ENCODE measurements around the gene CCDC18. TPM values are rescaled to one million over a fixed set of nuclear protein-coding genes. Genes with fewer than 3 reads are reported as not detected.
"Not testable (repeated sequence)": the region's sequence is repeated elsewhere in the genome, so short reads cannot be mapped to it uniquely, and the experiment has no call there.

Gene CCDC18
- total and polyA plus RNA-seq, 7 experiments from 2014 or later = 3.4 to 13.7 (median 8.5) TPM

DNA sequence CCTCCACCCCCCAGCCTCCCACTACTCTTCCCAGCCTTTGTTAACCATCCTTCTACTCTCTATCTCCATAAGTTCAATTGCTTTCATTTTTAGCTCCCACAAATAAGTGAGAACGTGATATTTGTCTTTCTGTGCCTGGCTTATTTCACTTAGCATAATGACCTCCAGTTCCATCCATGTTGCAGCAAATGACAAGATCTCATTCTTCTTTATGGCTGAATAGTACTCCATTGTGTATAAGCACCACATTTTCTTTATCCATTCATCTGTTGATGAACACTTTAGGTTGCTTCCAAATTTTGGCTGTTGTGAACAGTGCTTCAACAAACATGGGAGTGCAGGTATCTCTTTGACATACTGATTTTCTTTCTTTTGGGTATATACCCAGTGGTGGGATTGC is 14.6 kb upstream of the CCDC18 start:
- peaks cover 36 to 67% (median 65%) of the 10 kb centered on the region in 7 donors for H3K4me1 Mint-ChIP-seq
- H3K36me3 Mint-ChIP-seq = peaks cover 9 to 47% (median 42%) of the 10 kb centered on the region in 5 donors
- H3K27ac ChIP-seq (ENCODE audit: low read depth, low read length); H3K9me3 ChIP-seq (ENCODE audit: control insufficient read depth in 2 of 3, low read length in 3 of 3); H3K36me3 ChIP-seq (ENCODE audit: control insufficient read depth in 2 of 3, insufficient read depth in 3 of 3, low read length in 3 of 3); ATAC-seq; POLR2A ChIA-PET; DNase-seq; intact Hi-C loops (cut with micrococcal nuclease); H3K4me3 ChIP-seq (ENCODE audit: low read length); H3K4me1 ChIP-seq (ENCODE audit: control insufficient read depth in 2 of 2, insufficient read depth in 2 of 2, low read length in 2 of 2); CTCF ChIA-PET; H3K4me3 Mint-ChIP-seq; H3K27me3 Mint-ChIP-seq; H3K27me3 ChIP-seq (ENCODE audit: control insufficient read depth in 2 of 2, insufficient read depth in 2 of 2, low read length in 2 of 2): not testable (repeated sequence)
- H3K27ac Mint-ChIP-seq = peak overlapping the region in 1 of 9 donors; percentile 43
- peaks cover 0 to 17% (median 10%) of the 10 kb centered on the region in 11 donors for H3K9me3 Mint-ChIP-seq

GRCh38 chr1:93167006-93167405 is 13.5 kb upstream of the CCDC18 start:
- CTCF ChIA-PET = no interaction called here
- intact Hi-C loops (cut with micrococcal nuclease) = no loop called here
- Mint-ChIP-seq H3K4me1 (peaks cover 38 to 67% (median 65%) of the 10 kb centered on the region in 7 donors), H3K27ac (peak overlapping the region in 1 of 9 donors; percentile 38), H3K27me3 (no peaks in the 10 kb centered on the region), H3K36me3 (peaks cover 9 to 44% (median 36%) of the 10 kb centered on the region in 5 donors), H3K9me3 (peaks cover 0 to 17% (median 10%) of the 10 kb centered on the region in 11 donors), H3K4me3 (no peak overlapping the region)
- H3K27me3 ChIP-seq (ENCODE audit: control insufficient read depth in 2 of 2, insufficient read depth in 2 of 2, low read length in 2 of 2) = no peaks in the 10 kb centered on the region
- no peak overlapping the region for H3K4me3 ChIP-seq (ENCODE audit: low read length)
- no peak for ATAC-seq
- POLR2A ChIA-PET = no interaction called here
- no peak overlapping the region for H3K27ac ChIP-seq (ENCODE audit: low read depth, low read length)
- H3K9me3 ChIP-seq (ENCODE audit: control insufficient read depth in 2 of 3, low read length in 3 of 3) = no peaks in the 10 kb centered on the region
- H3K36me3 ChIP-seq (ENCODE audit: control insufficient read depth in 2 of 3, insufficient read depth in 3 of 3, low read length in 3 of 3) = no peaks in the 10 kb centered on the region
- DNase-seq = no peak
- peaks cover 0 to 9% of the 10 kb centered on the region in 2 donors for H3K4me1 ChIP-seq (ENCODE audit: control insufficient read depth in 2 of 2, insufficient read depth in 2 of 2, low read length in 2 of 2)

DNA sequence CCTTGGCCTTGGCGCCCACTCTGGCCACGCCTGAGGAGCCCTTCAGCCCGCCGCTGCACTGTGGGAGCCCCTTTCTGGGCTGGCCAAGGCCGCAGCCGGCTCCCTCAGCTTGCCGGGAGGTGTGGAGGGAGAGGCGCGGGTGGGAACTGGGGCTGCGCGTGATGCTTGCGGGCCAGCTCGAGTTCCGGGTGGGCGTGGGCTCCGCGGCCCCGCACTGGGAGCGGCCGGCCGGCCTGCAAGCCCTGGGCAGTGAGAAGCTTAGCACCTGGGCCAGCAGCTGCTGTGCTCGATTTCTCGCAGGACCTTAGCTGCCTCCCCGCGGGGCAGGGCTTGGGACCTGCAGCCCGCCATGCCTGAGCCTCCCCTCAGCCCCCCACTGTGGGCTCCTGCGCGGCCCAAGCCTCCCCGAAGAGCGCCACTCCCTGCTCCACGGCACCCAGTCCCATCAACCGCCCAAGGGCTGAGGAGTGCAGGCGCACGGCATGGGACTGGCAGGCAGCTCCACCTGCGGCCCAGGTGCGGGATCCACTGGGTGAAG is 10.3 kb upstream of the CCDC18 start:
- H3K9me3 ChIP-seq (ENCODE audit: control insufficient read depth in 2 of 3, low read length in 3 of 3); DNase-seq; H3K4me3 ChIP-seq (ENCODE audit: low read length); H3K36me3 ChIP-seq (ENCODE audit: control insufficient read depth in 2 of 3, insufficient read depth in 3 of 3, low read length in 3 of 3); CTCF ChIA-PET; ATAC-seq; H3K27me3 ChIP-seq (ENCODE audit: control insufficient read depth in 2 of 2, insufficient read depth in 2 of 2, low read length in 2 of 2); H3K27ac Mint-ChIP-seq; H3K27me3 Mint-ChIP-seq; H3K27ac ChIP-seq (ENCODE audit: low read depth, low read length): not testable (repeated sequence)
- Mint-ChIP-seq H3K4me1 (peaks cover 46 to 78% (median 69%) of the 10 kb centered on the region in 7 donors), H3K36me3 (peaks cover 9 to 52% (median 41%) of the 10 kb centered on the region in 5 donors), H3K9me3 (peaks cover 0 to 17% (median 12%) of the 10 kb centered on the region in 11 donors), H3K4me3 (peak overlapping the region in 2 of 10 donors; percentile 39 to 87)
- POLR2A ChIA-PET = interaction anchor here (0.6 kb wide), 1 partner anchor 302 kb away, joined by 3 read pairs; no protein-coding TSS in a partner anchor
- intact Hi-C loops (cut with micrococcal nuclease) = loop anchor here in 1 of 2 donors (2.0 kb wide), 1 partner anchor 17 kb away; no protein-coding TSS in a partner anchor
- H3K4me1 ChIP-seq (ENCODE audit: control insufficient read depth in 2 of 2, insufficient read depth in 2 of 2, low read length in 2 of 2) = peaks cover 11 to 28% of the 10 kb centered on the region in 2 donors

DNA sequence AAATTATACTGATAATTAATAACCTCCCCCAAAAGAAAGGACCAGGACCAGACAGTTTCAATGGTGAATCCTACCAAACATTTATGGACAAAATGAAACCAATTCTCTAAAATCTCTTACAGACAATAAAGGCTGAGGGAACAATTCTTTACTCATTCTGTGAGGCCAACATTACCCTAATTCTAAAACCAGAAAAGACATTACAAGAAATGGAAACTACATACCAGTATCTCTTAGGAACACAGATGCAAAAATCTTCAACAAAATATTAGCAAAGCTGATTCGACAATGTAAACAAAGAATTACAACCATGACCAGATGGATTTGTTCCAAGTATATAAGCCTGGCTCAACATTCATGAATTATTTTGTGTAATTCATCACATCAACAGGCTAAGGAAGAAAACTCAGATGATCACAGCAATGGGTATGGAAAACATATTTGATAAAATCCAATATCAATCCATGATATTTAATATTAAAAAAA is 8.9 kb upstream of the CCDC18 start:
- peak overlapping the region; percentile 59 to 95 (median 86) for H3K4me3 Mint-ChIP-seq
- DNase-seq (no peak), ATAC-seq (no peak)
- Histone ChIP-seq H3K27me3 (ENCODE audit: control insufficient read depth in 2 of 2, insufficient read depth in 2 of 2, low read length in 2 of 2) (no peaks in the 10 kb centered on the region), H3K36me3 (ENCODE audit: control insufficient read depth in 2 of 3, insufficient read depth in 3 of 3, low read length in 3 of 3) (peaks cover 0 to 6% (median 3%) of the 10 kb centered on the region in 3 experiments), H3K4me3 (ENCODE audit: low read length) (peak overlapping the region; percentile 0), H3K9me3 (ENCODE audit: control insufficient read depth in 2 of 3, low read length in 3 of 3) (no peaks in the 10 kb centered on the region), H3K4me1 (ENCODE audit: control insufficient read depth in 2 of 2, insufficient read depth in 2 of 2, low read length in 2 of 2) (peaks cover 17 to 39% of the 10 kb centered on the region in 2 donors), H3K27ac (ENCODE audit: low read depth, low read length) (no peak overlapping the region)
- H3K36me3 Mint-ChIP-seq = peaks cover 3 to 51% (median 38%) of the 10 kb centered on the region in 5 donors
- H3K4me1 Mint-ChIP-seq = peaks cover 54 to 80% (median 68%) of the 10 kb centered on the region in 7 donors
- POLR2A ChIA-PET = no interaction called here
- CTCF ChIA-PET = no interaction called here
- intact Hi-C loops (cut with micrococcal nuclease) = loop anchor here (1.0 to 2.0 kb wide), 2 partner anchors 8 to 19 kb away; no protein-coding TSS in a partner anchor
- peak overlapping the region in 8 of 9 donors; percentile 0 to 85 (median 54) for H3K27ac Mint-ChIP-seq
- H3K27me3 Mint-ChIP-seq = no peaks in the 10 kb centered on the region
- peaks cover 0 to 16% (median 8%) of the 10 kb centered on the region in 11 donors for H3K9me3 Mint-ChIP-seq

DNA sequence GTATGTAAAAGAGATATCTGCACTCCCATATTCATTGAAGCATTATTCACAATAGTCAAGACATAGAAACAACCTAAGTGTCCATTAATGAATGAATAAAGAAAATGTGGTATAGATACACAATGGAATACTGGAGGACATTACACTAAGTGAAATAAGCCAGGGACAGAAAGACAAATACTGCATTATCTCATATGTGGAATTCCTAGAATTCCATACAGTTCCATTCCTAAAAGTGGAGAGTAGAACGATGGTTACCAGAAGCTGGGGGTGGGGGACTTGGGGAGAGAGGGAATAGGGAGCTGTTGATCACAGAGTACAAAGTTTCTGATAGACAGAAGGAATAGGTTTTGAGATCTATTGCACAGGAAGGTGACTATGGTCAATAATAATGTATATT is 7.7 kb upstream of the CCDC18 start:
- no peak for ATAC-seq
- Mint-ChIP-seq H3K9me3 (peaks cover 0 to 12% (median 6%) of the 10 kb centered on the region in 11 donors), H3K36me3 (peaks cover under 1 to 39% (median 26%) of the 10 kb centered on the region in 5 donors), H3K27me3 (no peaks in the 10 kb centered on the region), H3K27ac (peak overlapping the region in 2 of 9 donors; percentile 46 to 86), H3K4me3 (peak overlapping the region; percentile 1 to 95 (median 66)), H3K4me1 (peaks cover 54 to 83% (median 72%) of the 10 kb centered on the region in 7 donors)
- ChIA-PET CTCF (interaction anchor here (0.8 to 1.0 kb wide), 2 partner anchors 156 to 340 kb away, joined by 3 read pairs; no protein-coding TSS in a partner anchor), POLR2A (no interaction called here)
- no peak for DNase-seq
- H3K36me3 ChIP-seq (ENCODE audit: control insufficient read depth in 2 of 3, insufficient read depth in 3 of 3, low read length in 3 of 3) = peaks cover 0 to 6% (median 3%) of the 10 kb centered on the region in 3 experiments
- peaks cover 19 to 46% of the 10 kb centered on the region in 2 donors for H3K4me1 ChIP-seq (ENCODE audit: control insufficient read depth in 2 of 2, insufficient read depth in 2 of 2, low read length in 2 of 2)
- H3K27me3 ChIP-seq (ENCODE audit: control insufficient read depth in 2 of 2, insufficient read depth in 2 of 2, low read length in 2 of 2) = no peaks in the 10 kb centered on the region
- no peaks in the 10 kb centered on the region for H3K9me3 ChIP-seq (ENCODE audit: control insufficient read depth in 2 of 3, low read length in 3 of 3)
- H3K4me3 ChIP-seq (ENCODE audit: low read length) = no peak overlapping the region
- intact Hi-C loops (cut with micrococcal nuclease) = no loop called here
- H3K27ac ChIP-seq (ENCODE audit: low read depth, low read length) = no peak overlapping the region

- H3K4me3 ChIP-seq (ENCODE audit: low read length); H3K27me3 ChIP-seq (ENCODE audit: control insufficient read depth in 2 of 2, insufficient read depth in 2 of 2, low read length in 2 of 2); CTCF ChIA-PET; H3K27me3 Mint-ChIP-seq; H3K9me3 ChIP-seq (ENCODE audit: control insufficient read depth in 2 of 3, low read length in 3 of 3); POLR2A ChIA-PET; H3K27ac Mint-ChIP-seq; H3K36me3 ChIP-seq (ENCODE audit: control insufficient read depth in 2 of 3, insufficient read depth in 3 of 3, low read length in 3 of 3); DNase-seq; H3K27ac ChIP-seq (ENCODE audit: low read depth, low read length); ATAC-seq; H3K9me3 Mint-ChIP-seq: not testable (repeated sequence)
- intact Hi-C loops (cut with micrococcal nuclease) = loop anchor here (5.0 kb wide), 2 partner anchors 32 to 687 kb away; partner anchors contain the start of gene GFI1 (in 1 of the 2)
- Mint-ChIP-seq H3K36me3 (peaks cover 0 to 33% (median 10%) of the 10 kb centered on the region in 5 donors), H3K4me3 (peak overlapping the region in 7 of 10 donors; percentile 6 to 61 (median 21)), H3K4me1 (peaks cover 49 to 80% (median 68%) of the 10 kb centered on the region in 7 donors)
- peaks cover 28 to 54% of the 10 kb centered on the region in 2 donors for H3K4me1 ChIP-seq (ENCODE audit: control insufficient read depth in 2 of 2, insufficient read depth in 2 of 2, low read length in 2 of 2)
Observed at GRCh38 chr1:93174638-93175037, 5.9 kb upstream of the CCDC18 start.
